ENCODE data around the gene DEF6. TPM values are rescaled to one million over a fixed set of nuclear protein-coding genes. Genes with fewer than 3 reads are reported as not detected.
A peak's percentile ranks its signal among the peaks of the same experiment; 100 is the strongest.

The DEF6 gene
- total and polyA plus RNA-seq, 2 of the 13 experiments (the other 11 are each of a cell fraction or from before 2014, with no cell fraction given) = 5.2 to 10.0 TPM

- TF ChIP-seq ATF4 (CRISPR knock-in tag; IDR thresholded peaks at IDR 0.05) (no peak), THAP9 (CRISPR knock-in tag; IDR thresholded peaks at IDR 0.05; ENCODE audit: borderline replicate concordance) (peak; percentile 79; the same call in 1 of the 2 replicates), ARID2 (CRISPR knock-in tag; IDR thresholded peaks at IDR 0.05; ENCODE audit: borderline replicate concordance) (no peak), SRF (IDR thresholded peaks at IDR 0.05; ENCODE audit: low read depth, low read length) (no peak), ZNF263 (CRISPR knock-in tag; IDR thresholded peaks at IDR 0.05) (peak; percentile 83), MXI1 (IDR thresholded peaks at IDR 0.05; ENCODE audit: borderline replicate concordance, low read depth, low read length) (peak; percentile 71; the same call in 1 of the 3 replicates), ZNF782 (CRISPR knock-in tag; IDR thresholded peaks at IDR 0.05; ENCODE audit: borderline replicate concordance) (no peak), THAP7 (CRISPR knock-in tag; IDR thresholded peaks at IDR 0.05) (peak; percentile 71; the same call in 1 of the 2 replicates), BRCA1 (CRISPR knock-in tag; IDR thresholded peaks at IDR 0.05) (peak; percentile 91; the same call in 1 of the 2 replicates), FOXC1 (CRISPR knock-in tag; IDR thresholded peaks at IDR 0.05; ENCODE audit: borderline replicate concordance) (peak; percentile 75; the same call in 1 of the 2 replicates), ZNF143 (CRISPR knock-in tag; IDR thresholded peaks at IDR 0.05) (0 out of 2 replicates have a peak, but pooled peaks have one; percentile 44), DMTF1 (CRISPR knock-in tag; IDR thresholded peaks at IDR 0.05) (no peak; the same call in 1 of the 2 replicates), ARHGAP35 (CRISPR knock-in tag; IDR thresholded peaks at IDR 0.05; ENCODE audit: borderline replicate concordance) (no peak), ZNF574 (CRISPR knock-in tag; IDR thresholded peaks at IDR 0.05) (peak; percentile 88), SAFB2 (CRISPR knock-in tag; IDR thresholded peaks at IDR 0.05; ENCODE audit: borderline replicate concordance, low read depth) (no peak), ZNF10 (CRISPR knock-in tag; IDR thresholded peaks at IDR 0.05; ENCODE audit: borderline replicate concordance, low read depth) (no peak), HNRNPUL1 (IDR thresholded peaks at IDR 0.05; ENCODE audit: low read depth, low read length) (no peak)
These were observed 20.9 kb downstream of the DEF6 start (continued) for GRCh38 chr6:35318196-35319171.

Measured in HepG2 (cell line).